Measurements from ENCODE around the gene AUP1. TPM values are rescaled to one million over a fixed set of nuclear protein-coding genes. Genes with fewer than 3 reads are reported as not detected.

The AUP1 gene
- total and polyA plus RNA-seq, 10 of the 15 experiments (the other 5 are each of a cell fraction or from before 2014, with no cell fraction given), result 39.1 to 215 (median 138) TPM

- TF ChIP-seq POLR2AphosphoS5 (IDR thresholded peaks at IDR 0.05; ENCODE audit: low read length), result no peak
- no peak for TF ChIP-seq IRF4 (IDR thresholded peaks at IDR 0.05; ENCODE audit: low read depth, low read length)
These were observed 30.1 kb downstream of the AUP1 start, which contains the start of gene LBX2 (continued) for GRCh38 chr2:74499267-74499939.

DNA sequence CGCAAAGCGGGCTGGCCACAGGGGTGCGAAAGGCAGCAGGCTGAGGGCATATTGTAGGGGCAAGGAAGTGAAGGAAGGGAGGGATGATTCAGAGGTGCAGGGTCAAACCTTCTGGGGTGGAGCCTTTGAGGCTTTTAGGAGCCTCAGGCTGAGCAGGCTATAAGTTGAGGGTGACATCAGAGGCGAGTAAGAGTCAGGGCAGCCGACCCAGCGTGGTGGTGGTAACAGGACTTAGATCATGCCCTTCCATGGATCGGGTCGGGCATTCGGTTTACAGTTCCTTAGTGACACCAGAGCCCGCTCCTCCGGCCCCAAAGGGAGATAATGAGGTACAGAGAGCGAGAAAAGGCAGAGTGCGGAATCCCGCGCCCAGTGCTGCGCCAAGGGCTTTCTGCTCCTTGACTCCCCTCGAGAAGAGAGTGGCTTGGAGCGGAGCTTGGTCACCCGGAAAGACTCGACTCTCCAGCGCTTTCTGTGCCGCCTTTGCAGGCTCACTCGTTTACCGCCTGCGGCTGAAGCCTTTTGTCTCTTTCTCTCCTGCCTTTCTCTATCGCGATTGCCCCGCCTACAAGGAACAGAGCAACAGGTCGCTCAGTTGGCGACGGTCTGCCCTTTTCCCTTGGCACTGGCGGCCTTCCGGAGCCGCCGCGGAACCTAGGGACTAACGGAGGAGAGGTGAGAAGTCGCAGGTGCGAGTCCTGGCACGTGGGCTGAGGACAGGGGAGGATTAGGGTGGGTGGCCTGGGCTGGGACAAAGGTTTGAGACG lies 30.8 kb downstream of the AUP1 start:
- Histone ChIP-seq H3K27me3 (replicated peaks in 1 of 2; ENCODE audit: control insufficient read depth in 2 of 2, insufficient read depth in 2 of 2, low read length in 1 of 2) (peaks cover 15 to 25% of the 10 kb centered on the region in 2 experiments; a peak in 3 of 4 replicates), H3K9ac (ENCODE audit: control insufficient read depth, insufficient read depth, low read length) (no peak overlapping the region), H4K20me1 (ENCODE audit: control insufficient read depth, insufficient read depth) (no peaks in the 10 kb centered on the region), H3K9me3 (replicated peaks; ENCODE audit: control insufficient read depth, insufficient read depth, low read length) (no peaks in the 10 kb centered on the region), H3K79me2 (ENCODE audit: control insufficient read depth, insufficient read depth, low read length) (no peaks in the 10 kb centered on the region), H3K4me3 (peak overlapping the region; percentile 57; the same call in 1 of the 2 replicates), H2AFZ (ENCODE audit: control insufficient read depth, low read depth, low read length) (no peak overlapping the region), H3K4me1 (ENCODE audit: control insufficient read depth, insufficient read depth, low read length) (peaks cover 15% of the 10 kb centered on the region), H3K36me3 (ENCODE audit: control insufficient read depth in 2 of 2, insufficient read depth in 2 of 2, low read length in 1 of 2) (no peaks in the 10 kb centered on the region; a peak in 2 of 4 replicates), H3K4me2 (ENCODE audit: control insufficient read depth, insufficient read depth) (peak overlapping the region; percentile 46), H3K27ac (ENCODE audit: control insufficient read depth, insufficient read depth) (no peak overlapping the region)
- WGBS (ENCODE audit: insufficient coverage, insufficient replicate concordance, low lambda C conversion rate, missing lambda C conversion rate), result 28% methylated on average over 41 of the region's 41 CpGs
- no peak for DNase-seq (ENCODE audit: low read depth, low spot score)
- ChIA-PET POLR2A (interaction anchor here (0.9 kb wide), 1 partner anchor 78 kb away, joined by 3 read pairs; no protein-coding TSS in a partner anchor), CTCF (interaction anchor here (0.6 to 13.9 kb wide), 3 partner anchors 15 to 88 kb away, joined by 3 to 231 read pairs (median 4); partner anchors contain the start of genes CCDC142 and TTC31), RAD21 (ENCODE audit: unreplicated experiment) (no interaction called here), SMC1A (ENCODE audit: uncharacterized antibody, unreplicated experiment) (interaction anchor here (1.3 to 7.0 kb wide), 2 partner anchors 59 to 88 kb away, joined by 3 to 71 read pairs; no protein-coding TSS in a partner anchor)
- ATAC-seq, result peak; percentile 3; the same call in 1 of the 3 replicates
- in situ Hi-C loops (cut with MboI), result no loop called here
- intact Hi-C loops (cut with micrococcal nuclease; ENCODE audit: unreplicated experiment), result no loop called here
- no peak for FAIRE-seq
- BruUV-seq (replicated peaks), result no TSS peak
- no peak for TF ChIP-seq ATF7 (IDR thresholded peaks at IDR 0.05; ENCODE audit: low read depth)
- no peak for TF ChIP-seq RAD51 (IDR thresholded peaks at IDR 0.05)
- peak; percentile 89 for TF ChIP-seq SUZ12 (IDR thresholded peaks at IDR 0.05; ENCODE audit: unreplicated experiment)
- TF ChIP-seq NBN (IDR thresholded peaks at IDR 0.05), result no peak
- TF ChIP-seq HCFC1 (IDR thresholded peaks at IDR 0.05; ENCODE audit: low read length), result no peak
- no peak for TF ChIP-seq SMARCA5 (IDR thresholded peaks at IDR 0.05)
- TF ChIP-seq, protein P1, sequence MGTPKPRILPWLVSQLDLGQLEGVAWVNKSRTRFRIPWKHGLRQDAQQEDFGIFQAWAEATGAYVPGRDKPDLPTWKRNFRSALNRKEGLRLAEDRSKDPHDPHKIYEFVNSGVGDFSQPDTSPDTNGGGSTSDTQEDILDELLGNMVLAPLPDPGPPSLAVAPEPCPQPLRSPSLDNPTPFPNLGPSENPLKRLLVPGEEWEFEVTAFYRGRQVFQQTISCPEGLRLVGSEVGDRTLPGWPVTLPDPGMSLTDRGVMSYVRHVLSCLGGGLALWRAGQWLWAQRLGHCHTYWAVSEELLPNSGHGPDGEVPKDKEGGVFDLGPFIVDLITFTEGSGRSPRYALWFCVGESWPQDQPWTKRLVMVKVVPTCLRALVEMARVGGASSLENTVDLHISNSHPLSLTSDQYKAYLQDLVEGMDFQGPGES (IDR thresholded peaks at IDR 0.05), result no peak
- TF ChIP-seq EP300 (IDR thresholded peaks at IDR 0.05; ENCODE audit: borderline replicate concordance in 1 of 2, control insufficient read depth in 1 of 2, low read depth in 2 of 2, low read length in 2 of 2), result no peak
- no peak for TF ChIP-seq REST (IDR thresholded peaks at IDR 0.05; ENCODE audit: low read depth, low read length)
- no peak for TF ChIP-seq YBX1 (IDR thresholded peaks at IDR 0.05)
- TF ChIP-seq MEF2A (IDR thresholded peaks at IDR 0.05; ENCODE audit: insufficient read depth, low read depth, low read length), result no peak

All from GM12878 (cell line).